T-helper 1 cell (primary cell): ENCODE results near the gene MEGF11.

Experiments used
- DNase-seq, 5 donors: peaks; one replicate each; pipeline ENCODE4 v3.0.0-alpha.2; 2012 to 2020

MEGF11 gene

DNA sequence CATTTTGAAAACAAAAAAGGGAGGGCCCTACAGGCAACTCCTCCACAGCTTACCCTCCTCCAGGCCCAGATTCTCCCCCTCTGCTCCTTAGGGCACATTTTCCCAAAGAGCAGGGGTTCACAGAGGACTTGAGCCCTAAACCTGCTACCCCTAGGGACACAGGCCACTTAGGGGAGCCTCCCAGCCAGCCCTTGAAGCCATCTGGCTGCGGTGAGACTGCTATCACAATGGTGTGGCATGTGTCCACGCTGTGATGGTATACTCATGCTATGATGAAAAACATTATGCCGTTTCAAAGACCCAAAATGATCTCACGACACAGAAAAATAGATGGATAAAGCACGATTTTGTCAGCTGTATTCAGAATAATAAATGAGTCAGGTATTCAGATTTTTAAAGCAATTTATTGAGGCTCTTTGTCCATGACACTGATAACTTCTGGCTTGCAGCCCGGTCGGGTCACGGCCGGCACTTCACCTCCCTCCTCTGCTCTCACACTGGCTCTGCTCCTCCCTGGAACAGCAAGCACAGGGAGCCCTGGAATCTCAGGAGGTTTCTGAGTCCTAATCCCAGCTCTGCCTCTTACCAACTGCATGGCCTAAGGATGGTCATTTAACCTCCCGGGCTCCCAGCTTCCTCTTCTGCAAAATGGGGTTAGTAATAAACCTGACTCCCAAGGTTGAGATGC lies 115.3 kb downstream of the MEGF11 start:
- no peak for DNase-seq

- no peak for DNase-seq
Observed at GRCh38 chr15:66136948-66137347, 116.6 kb downstream of the MEGF11 start.

- no peak for DNase-seq
Observed at GRCh38 chr15:66135664-66136063, 117.9 kb downstream of the MEGF11 start.

- DNase-seq, result no peak
Observed at GRCh38 chr15:66134284-66134683, 119.3 kb downstream of the MEGF11 start.

DNA sequence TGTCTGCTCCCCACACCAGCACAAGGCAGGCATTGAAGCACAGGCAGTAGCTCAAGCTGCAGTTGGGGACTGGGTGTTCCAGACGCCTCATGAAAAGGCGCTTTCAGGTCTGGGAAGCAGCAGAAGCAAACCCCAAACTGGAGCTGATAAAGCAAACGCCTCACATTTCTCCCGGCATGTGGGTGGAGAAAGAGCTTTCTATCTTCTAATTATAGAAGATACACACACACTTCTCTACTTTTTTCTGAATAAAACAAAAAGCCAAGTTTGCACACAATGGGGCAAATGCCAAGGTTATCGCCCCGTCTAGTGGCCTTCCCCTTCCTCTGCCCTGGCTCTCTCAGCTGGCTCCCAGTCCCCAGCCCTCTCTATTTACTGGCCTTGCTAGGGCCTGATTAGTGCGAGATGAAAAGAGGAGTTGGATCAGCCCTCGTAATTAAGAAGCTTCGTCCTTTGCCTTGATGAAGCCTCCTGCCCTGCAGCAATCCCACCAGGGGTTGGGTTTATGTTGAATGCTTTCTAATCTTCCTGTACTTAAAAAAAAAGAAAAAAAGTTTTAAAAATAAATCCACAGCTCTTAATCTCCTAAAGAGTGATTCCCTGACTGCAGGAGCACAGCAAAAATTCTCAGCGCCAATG lies 120.2 kb downstream of the MEGF11 start:
- DNase-seq, result no peak

GRCh38 chr15:66132251-66132816 lies 121.2 kb downstream of the MEGF11 start:
- no peak for DNase-seq

DNA sequence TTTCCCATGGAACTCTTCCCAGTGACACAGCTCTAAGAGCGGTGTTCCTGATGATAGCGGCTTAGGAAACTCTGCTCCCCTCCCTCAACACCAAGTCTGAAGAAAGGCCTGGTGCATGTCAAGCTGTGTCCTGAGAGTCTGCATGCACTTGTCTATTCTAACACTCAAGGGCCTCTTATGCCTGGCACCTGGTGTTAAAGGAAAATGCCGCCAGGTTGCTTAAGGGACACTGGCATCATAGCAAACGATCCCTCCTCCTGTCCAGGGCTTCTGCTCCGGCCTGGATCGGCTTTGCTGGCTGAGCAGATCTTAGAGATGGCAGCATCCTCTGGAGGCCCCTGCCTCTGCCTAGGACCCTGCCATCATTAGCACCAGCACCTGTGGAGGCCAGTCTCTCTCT lies 121.7 kb downstream of the MEGF11 start:
- no peak for DNase-seq

DNA sequence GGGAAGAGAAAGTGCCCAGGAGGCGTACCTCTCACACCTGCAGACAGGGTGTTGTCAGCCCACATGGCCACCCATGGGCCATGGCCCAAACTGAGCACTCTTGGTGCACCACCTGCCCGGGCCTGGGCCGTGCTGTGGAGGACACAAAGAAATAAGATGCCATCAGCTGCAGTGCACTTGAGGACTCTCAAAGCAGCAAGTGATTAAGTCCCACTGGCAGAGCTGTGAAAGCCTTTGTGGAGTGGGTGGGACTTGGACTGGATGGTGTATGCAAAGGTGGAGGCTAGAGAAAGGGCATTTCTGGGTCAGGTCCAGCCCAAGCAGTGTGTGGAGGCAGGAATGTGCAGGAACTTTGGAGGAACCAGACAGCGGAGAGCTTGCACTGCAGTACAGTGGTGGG lies 122.3 kb downstream of the MEGF11 start:
- no peak for DNase-seq

GRCh38 chr15:66130496-66131034 lies 123.0 kb downstream of the MEGF11 start:
- DNase-seq, result no peak

- DNase-seq, result no peak
Observed at GRCh38 chr15:66129586-66129985, 124.0 kb downstream of the MEGF11 start.

DNA sequence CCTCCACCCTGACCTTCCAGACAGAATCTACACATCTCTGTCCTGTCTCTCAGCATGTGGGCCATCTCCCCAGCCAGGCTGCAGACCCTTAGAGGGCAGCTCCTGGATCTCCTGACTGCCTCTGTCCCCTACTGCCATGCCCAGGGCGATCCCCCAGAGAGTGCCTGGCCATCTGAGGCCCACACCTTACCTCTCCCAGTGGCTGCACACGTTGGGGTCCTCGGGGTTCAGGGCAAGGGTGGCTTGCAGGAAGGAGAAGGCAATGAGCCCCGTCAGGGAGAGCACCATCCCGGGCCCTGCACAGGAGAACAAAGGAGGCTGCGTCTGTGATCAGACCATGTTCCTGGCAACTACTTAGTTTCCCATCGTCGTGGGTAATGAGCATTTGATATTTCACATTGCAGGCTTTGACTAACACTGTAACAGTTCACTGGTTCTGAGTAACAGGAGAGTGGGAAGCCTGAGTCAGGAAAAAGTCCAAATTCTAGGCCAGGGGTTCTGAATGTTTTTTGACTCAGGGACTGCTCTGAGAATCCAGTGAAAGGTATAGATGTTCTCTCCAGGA lies 125.4 kb downstream of the MEGF11 start:
- no peak for DNase-seq

DNA sequence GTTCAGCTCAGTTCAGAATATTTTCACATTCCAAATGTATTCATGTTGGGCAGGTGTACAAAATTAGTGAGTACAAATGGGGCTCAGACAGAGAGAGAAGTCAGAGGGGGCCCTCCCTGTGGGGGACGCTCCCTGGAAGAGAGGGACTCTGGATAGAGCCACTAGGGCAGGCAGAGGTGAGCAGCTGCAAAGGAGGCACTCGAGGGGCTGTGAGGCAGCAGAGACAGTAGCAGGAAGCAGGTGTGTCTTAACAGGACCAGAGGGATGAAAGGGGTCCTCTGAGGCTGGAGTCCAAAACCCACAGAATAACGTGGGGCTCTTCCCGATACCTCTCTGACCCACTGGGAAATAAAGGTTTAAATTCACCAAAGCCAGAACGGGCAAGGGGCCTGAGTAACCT lies 127.1 kb downstream of the MEGF11 start:
- DNase-seq, result no peak

DNA sequence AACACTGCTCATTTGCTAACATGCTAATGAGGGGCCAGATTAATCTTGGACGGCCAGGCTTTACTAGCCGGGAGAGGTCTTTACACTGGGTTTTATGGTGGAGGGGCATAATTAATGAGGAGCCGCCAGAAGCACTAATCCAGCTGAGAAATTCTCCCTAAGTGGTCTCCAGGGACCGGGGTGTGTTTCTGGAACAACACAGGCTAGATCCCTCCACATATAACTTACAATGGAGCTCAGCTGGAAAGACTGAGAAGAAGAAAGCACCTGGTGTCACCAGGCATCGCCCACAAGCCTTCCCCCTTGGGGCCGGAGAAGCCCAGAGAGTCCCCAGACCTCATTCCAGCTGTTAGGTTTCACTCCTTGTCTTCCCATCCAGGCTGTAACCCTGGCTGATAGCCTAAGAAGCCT lies 127.5 kb downstream of the MEGF11 start:
- DNase-seq, result no peak

DNA sequence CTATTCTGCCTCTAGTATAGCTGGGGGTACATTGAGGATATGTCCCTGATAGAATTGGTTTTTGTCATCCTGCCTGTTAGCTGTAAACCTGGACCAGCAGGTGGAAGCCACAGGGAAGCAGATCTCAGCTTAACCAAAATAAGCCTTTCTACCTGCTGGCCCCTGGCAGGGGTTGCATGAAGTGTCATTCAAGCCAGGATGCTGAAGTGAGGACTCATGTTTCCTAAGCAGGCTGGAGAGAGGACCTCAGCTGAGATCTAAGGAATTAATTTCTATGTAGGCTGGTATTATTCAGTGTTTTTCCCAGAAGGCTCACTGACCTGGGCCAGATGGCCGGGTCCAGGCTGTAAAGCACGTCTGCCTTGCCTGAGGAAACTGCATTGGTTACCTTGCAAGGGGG lies 128.9 kb downstream of the MEGF11 start:
- no peak for DNase-seq

DNA sequence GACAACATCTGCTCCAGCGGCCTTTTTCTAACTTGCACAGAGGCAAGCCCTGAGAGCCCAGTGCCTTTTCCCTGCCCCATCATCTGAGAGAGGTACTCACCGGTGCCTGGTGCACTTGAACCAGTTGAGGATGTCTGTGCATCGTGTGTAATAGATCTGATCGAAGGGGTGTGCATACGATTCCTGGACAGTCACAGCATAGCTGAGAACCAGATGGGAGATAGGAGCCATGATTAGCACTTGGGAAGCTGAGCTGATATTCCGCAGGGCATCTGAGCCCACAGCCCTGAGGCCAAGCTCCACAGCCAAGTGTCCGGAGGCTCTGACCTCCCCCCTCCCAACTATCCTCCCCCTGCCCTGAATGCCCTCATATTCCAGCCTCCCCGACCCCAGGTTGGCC lies 129.8 kb downstream of the MEGF11 start:
- DNase-seq, result no peak

- DNase-seq, result no peak
Observed at GRCh38 chr15:66120422-66120821, 133.1 kb downstream of the MEGF11 start.

GRCh38 chr15:66117841-66118240 lies 135.7 kb downstream of the MEGF11 start:
- no peak for DNase-seq

- peak in 4 of 5 donors; percentile 19 to 66 (median 42) for DNase-seq
Observed at GRCh38 chr15:66115568-66116206, 137.9 kb downstream of the MEGF11 start.

DNA sequence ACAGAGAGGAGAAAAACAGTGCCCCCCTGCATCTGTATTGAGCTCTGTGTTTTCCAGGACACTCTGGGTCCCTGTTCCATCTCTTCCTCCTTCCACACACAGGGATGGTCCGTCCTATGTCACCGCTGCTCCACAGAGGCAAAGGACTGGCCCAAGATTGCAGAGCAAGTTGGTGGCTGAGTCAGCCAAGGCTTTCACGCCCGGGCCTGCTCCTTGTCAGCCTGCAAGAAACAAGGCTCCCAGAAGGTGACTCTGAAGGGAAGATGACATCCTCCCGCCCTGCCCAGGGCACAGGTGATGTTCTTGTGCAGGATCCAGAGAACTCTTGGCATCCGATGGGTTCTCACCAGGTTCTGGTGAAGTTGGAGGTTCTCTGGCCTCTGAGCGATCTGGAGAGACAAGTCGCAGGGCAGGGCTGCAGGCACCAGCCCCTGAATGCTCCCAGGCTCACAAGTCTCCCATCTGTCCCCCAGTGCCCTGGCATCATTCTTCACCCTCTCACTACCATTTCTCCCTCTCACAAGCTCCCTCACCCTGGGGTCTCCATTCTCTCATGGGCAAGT lies 138.6 kb downstream of the MEGF11 start:
- DNase-seq, result no peak

- no peak for DNase-seq
Observed at GRCh38 chr15:66112388-66112787, 141.2 kb downstream of the MEGF11 start.

- DNase-seq, result no peak
Observed at GRCh38 chr15:66111363-66111762, 142.2 kb downstream of the MEGF11 start.

DNA sequence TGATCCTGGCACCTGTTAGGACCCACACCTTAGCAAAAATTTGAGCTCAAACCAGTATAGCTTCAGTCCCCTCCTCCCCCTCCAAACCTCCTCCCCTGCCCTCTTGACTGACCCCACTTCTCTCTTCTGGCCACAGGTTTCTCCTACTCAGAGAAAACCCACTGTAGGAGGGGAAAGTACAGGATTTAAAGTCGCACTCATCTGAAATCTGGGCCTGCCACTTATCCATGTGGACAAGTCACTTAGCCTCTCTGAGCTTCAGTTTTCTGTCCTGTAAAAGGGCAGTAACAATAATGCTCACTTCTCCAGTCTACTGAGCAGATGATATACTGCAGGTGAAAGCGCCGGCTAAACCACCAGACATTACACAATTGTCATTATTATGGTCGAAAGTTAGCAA lies 142.7 kb downstream of the MEGF11 start:
- no peak for DNase-seq

GRCh38 chr15:66109826-66110225 lies 143.7 kb downstream of the MEGF11 start:
- DNase-seq, result no peak
